WTC11 (cell line): Measurements from ENCODE around the gene CACNA2D4. TPM values are rescaled to one million over a fixed set of nuclear protein-coding genes. Genes with fewer than 3 reads are reported as not detected.

Experiments used
- ATAC-seq: fragments of 200-7000 bp; cut with Tn5 transposase; 2 replicates; pipeline ENCODE4 v1.10.0; 2021; ENCODE audit warnings: mild to moderate bottlenecking, moderate library complexity
- CTCF ChIA-PET: fragments of 300-600 bp; sonication (Branson Sonifier 250); formaldehyde crosslinking; loops from one replicate; lab custom pipeline; 2021; ENCODE audit warnings: antibody characterized with exemption; lab: Charles Lee
- POLR2A ChIA-PET: fragments of 350-600 bp; sonication (Branson Sonifier 250); formaldehyde crosslinking; loops from one replicate; lab custom pipeline; 2021; ENCODE audit warnings: antibody characterized with exemption; lab: Charles Lee
- DNase-seq: peaks from one replicate; pipeline ENCODE4 v3.0.0; 2021; ENCODE audit warnings: low spot score
- H3K27ac Mint-ChIP-seq: 2 replicates; pipeline ENCODE4 v1.8.0; 2021; ENCODE audit warnings: mixed read lengths
- H3K27me3 Mint-ChIP-seq: 2 replicates; pipeline ENCODE4 v1.8.0; 2021; ENCODE audit warnings: low read depth, mild to moderate bottlenecking, moderate library complexity, mixed read lengths
- H3K36me3 Mint-ChIP-seq: 2 replicates; pipeline ENCODE4 v1.8.0; 2021; ENCODE audit warnings: mixed read lengths
- H3K4me1 Mint-ChIP-seq: 2 replicates; pipeline ENCODE4 v1.8.0; 2022; ENCODE audit warnings: mixed read lengths
- H3K4me3 Mint-ChIP-seq: 2 replicates; pipeline ENCODE4 v1.8.0; 2021; ENCODE audit warnings: mild to moderate bottlenecking, moderate library complexity, mixed read lengths
- H3K9me3 Mint-ChIP-seq: 2 replicates; pipeline ENCODE4 v1.8.0; 2021; ENCODE audit warnings: mixed read lengths
- CBFB ChIP-seq: sonication (generic); formaldehyde crosslinking; IDR thresholded peaks from 2 replicates; pipeline ENCODE4 v1.8.1; 2022; ENCODE audit warnings: mild to moderate bottlenecking, low read depth, missing genetic modification reagents
- ELF4 ChIP-seq: sonication (generic); formaldehyde crosslinking; IDR thresholded peaks from 2 replicates; pipeline ENCODE4 v1.8.1; 2022; ENCODE audit warnings: low read depth, mild to moderate bottlenecking, moderate library complexity, missing genetic modification reagents
- FOXK1 ChIP-seq: sonication (generic); formaldehyde crosslinking; IDR thresholded peaks from 2 replicates; pipeline ENCODE4 v1.8.0; 2022; ENCODE audit warnings: mild to moderate bottlenecking, moderate library complexity, missing genetic modification reagents
- GABPB1 ChIP-seq: sonication (generic); formaldehyde crosslinking; IDR thresholded peaks from 2 replicates; pipeline ENCODE4 v1.8.1; 2023; ENCODE audit warnings: mild to moderate bottlenecking, missing genetic modification reagents
- IRF2 ChIP-seq: sonication (generic); formaldehyde crosslinking; IDR thresholded peaks from 2 replicates; pipeline ENCODE4 v1.8.0; 2022; ENCODE audit warnings: low read depth, missing genetic modification reagents, borderline replicate concordance
- MAX ChIP-seq: sonication (generic); formaldehyde crosslinking; IDR thresholded peaks from 2 replicates; pipeline ENCODE4 v1.8.0; 2022; ENCODE audit warnings: mild to moderate bottlenecking, missing genetic modification reagents
- NFYB ChIP-seq: sonication (generic); formaldehyde crosslinking; conservative IDR thresholded peaks from 2 replicates; pipeline ENCODE4 v1.8.0; 2022; ENCODE audit warnings: low read depth, missing genetic modification reagents
- ZBTB43 ChIP-seq: sonication (generic); formaldehyde crosslinking; IDR thresholded peaks from 2 replicates; pipeline ENCODE4 v1.8.1; 2023; ENCODE audit warnings: mild to moderate bottlenecking, missing genetic modification reagents
- ZMAT4 ChIP-seq: fragments of 250-450 bp; sonication (Bioruptor Pico); IDR thresholded peaks from 2 replicates; pipeline ENCODE4 v1.9.0; 2021; ENCODE audit warnings: mild to moderate bottlenecking
- ZNF219 ChIP-seq: sonication (generic); formaldehyde crosslinking; IDR thresholded peaks from 2 replicates; pipeline ENCODE4 v1.8.0; 2023; ENCODE audit warnings: missing genetic modification reagents, mild to moderate bottlenecking, borderline replicate concordance
- ZNF396 ChIP-seq: fragments of 250-450 bp; sonication (Bioruptor Pico); IDR thresholded peaks from 2 replicates; pipeline ENCODE4 v1.8.0; 2021; ENCODE audit warnings: mild to moderate bottlenecking, moderate library complexity, borderline replicate concordance
- total RNA-seq: library from RNA; stranded (reverse); gene quantifications from 3 replicates; pipeline ENCODE4 v1.2.3, GENCODE V29; 2021
- TF ChIP-seq, protein P1 (sequence below): sonication (generic); formaldehyde crosslinking; IDR thresholded peaks from 2 replicates; pipeline ENCODE4 v1.8.0; 2022; ENCODE audit warnings: mild to moderate bottlenecking, missing genetic modification reagents
- TF ChIP-seq, protein P2 (sequence below): fragments of 250-450 bp; sonication (Bioruptor Pico); IDR thresholded peaks from 2 replicates; pipeline ENCODE4 v1.9.0; 2021; ENCODE audit warnings: mild to moderate bottlenecking
- TF ChIP-seq, protein P3 (sequence below): sonication (generic); formaldehyde crosslinking; conservative IDR thresholded peaks from 2 replicates; pipeline ENCODE4 v1.8.1; 2023; ENCODE audit warnings: mild to moderate bottlenecking, low read depth, missing genetic modification reagents, moderate library complexity
- TF ChIP-seq, protein P4 (sequence below): fragments of 250-450 bp; sonication (Bioruptor Pico); conservative IDR thresholded peaks from 2 replicates; pipeline ENCODE4 v1.9.0; 2021; ENCODE audit warnings: mild to moderate bottlenecking

Gene CACNA2D4
- total RNA-seq, 1 experiment from 2014 or later = 0.04 TPM

DNA sequence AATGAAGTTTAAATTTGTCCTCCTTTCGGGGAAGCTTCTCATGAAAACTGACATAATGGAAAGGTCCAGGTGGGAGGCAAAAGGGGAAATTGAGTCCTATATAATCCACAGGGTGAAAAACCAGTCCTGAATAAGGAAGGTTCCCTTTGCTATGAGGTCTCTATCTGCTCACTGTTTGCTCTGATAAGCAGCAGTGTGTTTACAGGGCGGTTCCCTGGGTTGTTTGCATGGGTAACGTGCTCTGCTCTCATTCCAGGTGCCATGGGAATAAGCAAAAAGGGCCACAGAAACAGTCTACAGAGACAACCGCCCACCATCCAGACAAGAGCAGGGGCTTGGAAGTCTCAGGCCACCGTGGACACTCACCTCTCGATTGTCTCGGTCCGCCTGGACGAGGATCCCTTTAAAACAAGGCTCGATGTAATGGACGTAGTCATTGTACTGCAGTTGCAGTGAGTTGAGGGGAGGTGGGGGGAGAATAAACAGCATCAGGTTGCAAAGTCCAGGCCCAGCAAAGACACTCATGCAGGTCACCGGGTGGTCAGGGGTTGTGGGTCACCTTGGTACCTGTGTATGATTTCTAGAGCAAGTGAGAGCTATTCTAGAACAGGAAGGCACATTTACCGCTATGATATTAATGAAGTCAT is 32.7 kb downstream of the CACNA2D4 start:
- Mint-ChIP-seq H3K9me3 (peaks cover 5% of the 10 kb centered on the region), H3K36me3 (no peaks in the 10 kb centered on the region), H3K4me3 (no peak overlapping the region), H3K4me1 (no peaks in the 10 kb centered on the region), H3K27me3 (no peaks in the 10 kb centered on the region; the same call in 1 of the 2 replicates), H3K27ac (no peak overlapping the region)
- ChIA-PET POLR2A (no interaction called here), CTCF (no interaction called here)
- DNase-seq (no peak), ATAC-seq (no peak)
- TF ChIP-seq FOXK1 (CRISPR knock-in tag) = no peak
- no peak for TF ChIP-seq GABPB1 (CRISPR knock-in tag)
- TF ChIP-seq, protein P1, sequence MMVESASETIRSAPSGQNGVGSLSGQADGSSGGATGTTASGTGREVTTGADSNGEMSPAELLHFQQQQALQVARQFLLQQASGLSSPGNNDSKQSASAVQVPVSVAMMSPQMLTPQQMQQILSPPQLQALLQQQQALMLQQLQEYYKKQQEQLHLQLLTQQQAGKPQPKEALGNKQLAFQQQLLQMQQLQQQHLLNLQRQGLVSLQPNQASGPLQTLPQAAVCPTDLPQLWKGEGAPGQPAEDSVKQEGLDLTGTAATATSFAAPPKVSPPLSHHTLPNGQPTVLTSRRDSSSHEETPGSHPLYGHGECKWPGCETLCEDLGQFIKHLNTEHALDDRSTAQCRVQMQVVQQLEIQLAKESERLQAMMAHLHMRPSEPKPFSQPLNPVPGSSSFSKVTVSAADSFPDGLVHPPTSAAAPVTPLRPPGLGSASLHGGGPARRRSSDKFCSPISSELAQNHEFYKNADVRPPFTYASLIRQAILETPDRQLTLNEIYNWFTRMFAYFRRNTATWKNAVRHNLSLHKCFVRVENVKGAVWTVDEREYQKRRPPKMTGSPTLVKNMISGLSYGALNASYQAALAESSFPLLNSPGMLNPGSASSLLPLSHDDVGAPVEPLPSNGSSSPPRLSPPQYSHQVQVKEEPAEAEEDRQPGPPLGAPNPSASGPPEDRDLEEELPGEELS (CRISPR knock-in tag) = no peak
- no peak for TF ChIP-seq MAX (CRISPR knock-in tag)
- no peak for TF ChIP-seq NFYB
- no peak for TF ChIP-seq ZBTB43
- TF ChIP-seq, protein P2, sequence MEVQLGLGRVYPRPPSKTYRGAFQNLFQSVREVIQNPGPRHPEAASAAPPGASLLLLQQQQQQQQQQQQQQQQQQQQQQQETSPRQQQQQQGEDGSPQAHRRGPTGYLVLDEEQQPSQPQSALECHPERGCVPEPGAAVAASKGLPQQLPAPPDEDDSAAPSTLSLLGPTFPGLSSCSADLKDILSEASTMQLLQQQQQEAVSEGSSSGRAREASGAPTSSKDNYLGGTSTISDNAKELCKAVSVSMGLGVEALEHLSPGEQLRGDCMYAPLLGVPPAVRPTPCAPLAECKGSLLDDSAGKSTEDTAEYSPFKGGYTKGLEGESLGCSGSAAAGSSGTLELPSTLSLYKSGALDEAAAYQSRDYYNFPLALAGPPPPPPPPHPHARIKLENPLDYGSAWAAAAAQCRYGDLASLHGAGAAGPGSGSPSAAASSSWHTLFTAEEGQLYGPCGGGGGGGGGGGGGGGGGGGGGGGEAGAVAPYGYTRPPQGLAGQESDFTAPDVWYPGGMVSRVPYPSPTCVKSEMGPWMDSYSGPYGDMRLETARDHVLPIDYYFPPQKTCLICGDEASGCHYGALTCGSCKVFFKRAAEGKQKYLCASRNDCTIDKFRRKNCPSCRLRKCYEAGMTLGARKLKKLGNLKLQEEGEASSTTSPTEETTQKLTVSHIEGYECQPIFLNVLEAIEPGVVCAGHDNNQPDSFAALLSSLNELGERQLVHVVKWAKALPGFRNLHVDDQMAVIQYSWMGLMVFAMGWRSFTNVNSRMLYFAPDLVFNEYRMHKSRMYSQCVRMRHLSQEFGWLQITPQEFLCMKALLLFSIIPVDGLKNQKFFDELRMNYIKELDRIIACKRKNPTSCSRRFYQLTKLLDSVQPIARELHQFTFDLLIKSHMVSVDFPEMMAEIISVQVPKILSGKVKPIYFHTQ = no peak
- TF ChIP-seq, protein P3, sequence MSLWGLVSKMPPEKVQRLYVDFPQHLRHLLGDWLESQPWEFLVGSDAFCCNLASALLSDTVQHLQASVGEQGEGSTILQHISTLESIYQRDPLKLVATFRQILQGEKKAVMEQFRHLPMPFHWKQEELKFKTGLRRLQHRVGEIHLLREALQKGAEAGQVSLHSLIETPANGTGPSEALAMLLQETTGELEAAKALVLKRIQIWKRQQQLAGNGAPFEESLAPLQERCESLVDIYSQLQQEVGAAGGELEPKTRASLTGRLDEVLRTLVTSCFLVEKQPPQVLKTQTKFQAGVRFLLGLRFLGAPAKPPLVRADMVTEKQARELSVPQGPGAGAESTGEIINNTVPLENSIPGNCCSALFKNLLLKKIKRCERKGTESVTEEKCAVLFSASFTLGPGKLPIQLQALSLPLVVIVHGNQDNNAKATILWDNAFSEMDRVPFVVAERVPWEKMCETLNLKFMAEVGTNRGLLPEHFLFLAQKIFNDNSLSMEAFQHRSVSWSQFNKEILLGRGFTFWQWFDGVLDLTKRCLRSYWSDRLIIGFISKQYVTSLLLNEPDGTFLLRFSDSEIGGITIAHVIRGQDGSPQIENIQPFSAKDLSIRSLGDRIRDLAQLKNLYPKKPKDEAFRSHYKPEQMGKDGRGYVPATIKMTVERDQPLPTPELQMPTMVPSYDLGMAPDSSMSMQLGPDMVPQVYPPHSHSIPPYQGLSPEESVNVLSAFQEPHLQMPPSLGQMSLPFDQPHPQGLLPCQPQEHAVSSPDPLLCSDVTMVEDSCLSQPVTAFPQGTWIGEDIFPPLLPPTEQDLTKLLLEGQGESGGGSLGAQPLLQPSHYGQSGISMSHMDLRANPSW (CRISPR knock-in tag) = no peak
- TF ChIP-seq, protein P4, sequence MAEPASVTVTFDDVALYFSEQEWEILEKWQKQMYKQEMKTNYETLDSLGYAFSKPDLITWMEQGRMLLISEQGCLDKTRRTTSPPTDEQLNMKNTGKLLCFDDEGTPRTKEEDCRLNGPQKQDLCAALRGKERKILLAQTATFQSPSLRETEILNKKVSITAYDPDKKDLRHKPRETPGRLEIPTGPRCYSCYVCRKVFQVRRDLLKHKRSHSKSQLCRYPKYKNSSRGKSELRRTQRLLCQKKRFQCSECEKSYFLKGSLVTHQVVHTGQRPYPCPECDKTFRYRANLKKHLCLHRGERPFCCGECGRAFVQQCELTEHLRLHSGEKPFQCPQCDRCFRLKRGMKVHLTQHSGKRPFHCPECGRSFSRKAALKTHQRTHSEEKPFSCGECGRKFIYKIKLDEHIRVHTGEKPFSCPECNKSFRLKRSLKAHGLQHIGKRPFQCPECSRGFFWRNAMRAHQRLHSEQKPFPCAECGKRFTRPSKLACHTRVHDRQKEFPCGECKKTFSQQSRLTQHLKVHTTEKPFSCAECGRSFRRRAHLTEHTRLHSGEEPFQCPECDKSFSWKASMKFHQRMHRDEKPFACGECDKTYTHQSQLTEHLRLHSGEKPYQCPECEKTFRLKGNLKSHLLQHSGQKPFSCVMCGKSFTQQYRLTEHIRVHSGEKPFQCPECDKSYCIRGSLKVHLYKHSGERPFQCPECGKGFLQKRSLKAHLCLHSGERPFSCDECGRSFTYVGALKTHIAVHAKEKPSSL (CRISPR knock-in tag) = no peak
- no peak for TF ChIP-seq ELF4 (CRISPR knock-in tag)

- no peak for DNase-seq
- POLR2A ChIA-PET = no interaction called here
- Mint-ChIP-seq H3K36me3 (no peaks in the 10 kb centered on the region), H3K4me3 (no peak overlapping the region), H3K27ac (no peak overlapping the region), H3K9me3 (peaks cover 5% of the 10 kb centered on the region; the same call in 1 of the 2 replicates), H3K27me3 (no peaks in the 10 kb centered on the region; the same call in 1 of the 2 replicates), H3K4me1 (no peaks in the 10 kb centered on the region)
- ATAC-seq = no peak
- CTCF ChIA-PET = no interaction called here
- TF ChIP-seq, protein P2 = no peak
- TF ChIP-seq ZMAT4 (CRISPR knock-in tag) (no peak), ZNF219 (no peak), IRF2 (CRISPR knock-in tag) (no peak), ZNF396 (CRISPR knock-in tag) (no peak), CBFB (CRISPR knock-in tag) (no peak)
Measured at GRCh38 chr12:1885082-1885596, 33.3 kb downstream of the CACNA2D4 start.
